Measurements from ENCODE around the gene DPP6.

The DPP6 gene

DNA sequence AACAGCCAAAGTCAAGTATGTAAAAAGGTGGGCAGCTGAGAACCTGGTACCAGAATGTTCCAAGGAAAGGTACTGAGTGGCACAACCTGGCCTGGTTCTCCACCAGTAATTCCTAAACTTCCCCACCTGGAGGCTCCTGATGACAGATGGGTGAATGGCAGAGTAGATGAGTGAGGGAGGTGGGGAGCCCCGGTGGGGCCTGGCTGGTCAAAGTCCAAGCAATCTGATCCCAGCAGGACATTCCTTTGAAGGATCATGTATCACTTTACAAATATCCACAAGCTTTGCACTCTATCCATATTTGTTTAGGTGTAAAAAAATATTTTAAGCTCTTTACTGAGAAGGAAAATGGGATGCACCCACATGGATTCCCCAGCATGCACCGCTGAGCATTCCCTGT is 250.2 kb downstream of the DPP6 start:
- no peaks in the 10 kb centered on the region for H3K4me1 ChIP-seq (ENCODE audit: control insufficient read depth, low read depth, low read length)
- H2BK120ac ChIP-seq (ENCODE audit: low read depth, low read length), result no peak overlapping the region
- H3K23ac ChIP-seq (ENCODE audit: low read length), result no peak overlapping the region
- H2BK5ac ChIP-seq (ENCODE audit: low read length), result no peak overlapping the region
- H3K36me3 ChIP-seq (ENCODE audit: control insufficient read depth, insufficient read depth, low read length), result no peaks in the 10 kb centered on the region
- H2BK15ac ChIP-seq (replicated peaks; ENCODE audit: low read depth), result no peak overlapping the region
- H3K4me2 ChIP-seq (ENCODE audit: low read length), result no peak overlapping the region
- no peak overlapping the region for H4K8ac ChIP-seq (ENCODE audit: low read depth, low read length)
- H4K5ac ChIP-seq (ENCODE audit: low read length), result no peak overlapping the region
- H2AK5ac ChIP-seq (ENCODE audit: low read length), result no peak overlapping the region
- H3K56ac ChIP-seq (ENCODE audit: low read length), result no peak overlapping the region
- H3K4ac ChIP-seq (ENCODE audit: low read depth, low read length), result no peak overlapping the region
- H3K27ac ChIP-seq (ENCODE audit: low read depth, low read length), result no peak overlapping the region
- no peak overlapping the region for H3K9ac ChIP-seq (ENCODE audit: low read length)
- no peaks in the 10 kb centered on the region for H3K79me1 ChIP-seq (ENCODE audit: low read length)
- no peaks in the 10 kb centered on the region for H3K27me3 ChIP-seq (ENCODE audit: insufficient read depth, low read length, poor library complexity)
- no peak for DNase-seq
- H3K4me3 ChIP-seq (ENCODE audit: low read length), result no peak overlapping the region
- no peaks in the 10 kb centered on the region for H3K79me2 ChIP-seq (ENCODE audit: control insufficient read depth, insufficient read depth, low read length)
- WGBS (ENCODE audit: extremely low coverage, insufficient coverage, low lambda C conversion rate), result no CpG with 5 or more reads among the region's 2 CpGs
- no peak overlapping the region for H3K18ac ChIP-seq (ENCODE audit: low read length)

DNA sequence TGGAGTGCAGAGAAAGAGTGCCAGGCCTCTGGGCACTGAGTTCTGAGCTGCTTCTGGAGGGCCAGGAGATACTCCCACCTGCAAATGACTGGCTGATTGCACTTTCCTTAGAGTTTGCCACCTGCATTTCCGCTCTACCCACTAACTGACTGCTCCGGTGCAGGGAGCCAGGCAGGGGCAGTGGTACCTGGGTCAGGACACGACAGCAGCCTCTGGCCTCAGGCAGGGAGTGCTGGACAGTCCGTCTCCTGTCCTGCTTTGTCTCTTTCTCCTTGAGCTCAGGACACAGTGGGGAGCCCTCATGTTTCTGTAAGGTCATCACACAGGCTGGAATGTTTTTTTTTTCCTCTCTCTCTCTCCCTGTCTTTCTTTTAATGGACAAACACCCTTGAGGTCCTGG is 252.0 kb downstream of the DPP6 start:
- Histone ChIP-seq H2BK15ac (replicated peaks; ENCODE audit: low read depth) (no peak overlapping the region), H3K23ac (ENCODE audit: low read length) (no peak overlapping the region), H3K4me2 (ENCODE audit: low read length) (no peak overlapping the region), H2BK5ac (ENCODE audit: low read length) (no peak overlapping the region), H3K36me3 (ENCODE audit: control insufficient read depth, insufficient read depth, low read length) (no peaks in the 10 kb centered on the region), H2BK120ac (ENCODE audit: low read depth, low read length) (no peak overlapping the region), H2AK5ac (ENCODE audit: low read length) (no peak overlapping the region), H3K27me3 (ENCODE audit: insufficient read depth, low read length, poor library complexity) (no peaks in the 10 kb centered on the region), H4K5ac (ENCODE audit: low read length) (no peak overlapping the region), H4K8ac (ENCODE audit: low read depth, low read length) (no peak overlapping the region), H3K56ac (ENCODE audit: low read length) (no peak overlapping the region), H3K4me3 (ENCODE audit: low read length) (no peak overlapping the region), H3K9ac (ENCODE audit: low read length) (no peak overlapping the region), H3K18ac (ENCODE audit: low read length) (no peak overlapping the region), H3K27ac (ENCODE audit: low read depth, low read length) (no peak overlapping the region), H3K79me2 (ENCODE audit: control insufficient read depth, insufficient read depth, low read length) (no peaks in the 10 kb centered on the region), H3K4me1 (ENCODE audit: control insufficient read depth, low read depth, low read length) (peaks cover 2% of the 10 kb centered on the region), H3K4ac (ENCODE audit: low read depth, low read length) (no peak overlapping the region), H3K79me1 (ENCODE audit: low read length) (no peaks in the 10 kb centered on the region)
- no peak for DNase-seq
- WGBS (ENCODE audit: extremely low coverage, insufficient coverage, low lambda C conversion rate), result no CpG with 5 or more reads among the region's 4 CpGs

DNA sequence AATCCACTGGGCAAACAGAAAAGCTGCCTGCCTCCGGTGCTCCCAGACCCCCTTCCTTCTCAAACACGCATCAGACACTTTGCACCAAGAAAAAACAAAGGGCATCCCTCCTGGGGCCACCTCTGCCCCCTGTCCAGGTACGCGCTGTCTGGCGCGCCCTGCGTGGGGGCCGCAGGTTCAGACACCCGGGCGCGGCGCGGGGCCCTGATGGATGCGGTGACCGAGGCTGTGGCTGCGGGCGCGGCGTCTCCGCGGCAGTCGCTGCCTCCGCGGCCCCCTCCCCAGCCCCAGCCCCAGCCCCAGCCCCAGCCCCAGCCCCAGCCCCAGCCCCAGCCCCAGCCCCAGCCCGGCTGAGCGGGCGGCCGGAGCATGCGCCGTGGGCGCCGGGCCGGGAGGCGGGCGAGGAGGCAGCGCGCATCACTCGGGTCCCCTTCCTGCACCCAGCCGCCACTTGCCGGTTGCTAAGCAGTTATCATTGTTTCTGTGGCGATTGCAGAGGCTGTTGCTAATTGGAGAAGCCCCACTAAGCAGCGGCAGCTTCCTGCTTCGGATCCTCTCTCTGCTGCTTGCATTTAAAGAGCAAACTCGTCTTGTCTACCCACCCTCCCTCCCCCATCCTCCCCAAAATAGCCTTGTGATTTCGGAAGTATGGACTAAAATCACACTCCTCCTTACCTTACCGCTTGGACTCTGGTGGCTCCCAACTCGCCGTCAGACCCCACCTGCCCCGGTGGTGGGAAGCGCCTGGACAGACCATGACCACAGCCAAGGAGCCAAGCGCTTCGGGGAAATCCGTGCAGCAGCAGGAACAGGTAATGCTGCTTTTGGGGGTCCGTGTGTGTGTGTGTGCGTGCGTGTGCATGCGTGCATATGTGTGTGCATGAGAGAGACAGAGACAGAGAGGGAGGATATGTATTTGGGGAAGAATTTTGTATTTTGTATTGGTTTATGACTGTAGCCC is 252.8 kb downstream of the DPP6 start:
- Histone ChIP-seq H3K79me1 (ENCODE audit: low read length) (no peaks in the 10 kb centered on the region), H3K18ac (ENCODE audit: low read length) (no peak overlapping the region), H3K4ac (ENCODE audit: low read depth, low read length) (no peak overlapping the region), H2BK15ac (replicated peaks; ENCODE audit: low read depth) (no peak overlapping the region), H3K4me2 (ENCODE audit: low read length) (no peak overlapping the region), H3K4me3 (ENCODE audit: low read length) (no peak overlapping the region), H3K79me2 (ENCODE audit: control insufficient read depth, insufficient read depth, low read length) (no peaks in the 10 kb centered on the region), H3K56ac (ENCODE audit: low read length) (peak overlapping the region; percentile 5), H3K23ac (ENCODE audit: low read length) (no peak overlapping the region), H2BK120ac (ENCODE audit: low read depth, low read length) (no peak overlapping the region), H3K27ac (ENCODE audit: low read depth, low read length) (no peak overlapping the region), H3K36me3 (ENCODE audit: control insufficient read depth, insufficient read depth, low read length) (no peaks in the 10 kb centered on the region), H4K5ac (ENCODE audit: low read length) (no peak overlapping the region), H3K27me3 (ENCODE audit: insufficient read depth, low read length, poor library complexity) (no peaks in the 10 kb centered on the region), H3K4me1 (ENCODE audit: control insufficient read depth, low read depth, low read length) (peaks cover 2% of the 10 kb centered on the region), H2AK5ac (ENCODE audit: low read length) (no peak overlapping the region), H4K8ac (ENCODE audit: low read depth, low read length) (no peak overlapping the region), H2BK5ac (ENCODE audit: low read length) (no peak overlapping the region), H3K9ac (ENCODE audit: low read length) (no peak overlapping the region)
- WGBS (ENCODE audit: extremely low coverage, insufficient coverage, low lambda C conversion rate), result no CpG with 5 or more reads among the region's 57 CpGs
- peak; percentile 88 for DNase-seq

DNA sequence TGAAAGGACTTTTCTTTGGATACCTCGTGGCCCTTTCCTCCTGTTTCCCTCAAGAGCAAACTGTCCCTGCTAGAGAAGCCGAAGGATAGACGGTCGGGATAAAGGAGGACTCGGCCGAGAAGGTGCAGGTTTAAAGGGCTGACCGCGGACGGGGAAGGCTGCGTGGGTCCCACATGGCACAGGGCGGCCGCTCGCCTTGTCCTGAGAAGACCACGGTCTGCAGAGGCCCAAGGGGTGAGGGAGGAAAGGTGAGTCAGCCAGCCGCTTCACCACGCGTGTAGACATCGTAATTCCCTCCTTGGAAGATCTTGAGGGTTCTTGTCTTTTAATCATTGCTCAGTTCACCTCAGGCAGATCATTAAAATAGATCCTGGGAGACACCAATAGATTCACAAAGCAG is 253.8 kb downstream of the DPP6 start:
- Histone ChIP-seq H3K27me3 (ENCODE audit: insufficient read depth, low read length, poor library complexity) (no peaks in the 10 kb centered on the region), H3K79me2 (ENCODE audit: control insufficient read depth, insufficient read depth, low read length) (no peaks in the 10 kb centered on the region), H3K79me1 (ENCODE audit: low read length) (no peaks in the 10 kb centered on the region), H3K27ac (ENCODE audit: low read depth, low read length) (no peak overlapping the region), H3K9ac (ENCODE audit: low read length) (no peak overlapping the region), H4K8ac (ENCODE audit: low read depth, low read length) (no peak overlapping the region), H2AK5ac (ENCODE audit: low read length) (no peak overlapping the region), H2BK120ac (ENCODE audit: low read depth, low read length) (no peak overlapping the region), H3K18ac (ENCODE audit: low read length) (no peak overlapping the region), H3K4me2 (ENCODE audit: low read length) (no peak overlapping the region), H4K5ac (ENCODE audit: low read length) (no peak overlapping the region), H2BK15ac (replicated peaks; ENCODE audit: low read depth) (no peak overlapping the region), H3K23ac (ENCODE audit: low read length) (no peak overlapping the region), H3K4me3 (ENCODE audit: low read length) (no peak overlapping the region), H3K4ac (ENCODE audit: low read depth, low read length) (no peak overlapping the region), H3K4me1 (ENCODE audit: control insufficient read depth, low read depth, low read length) (peaks cover 2% of the 10 kb centered on the region), H3K36me3 (ENCODE audit: control insufficient read depth, insufficient read depth, low read length) (no peaks in the 10 kb centered on the region), H3K56ac (ENCODE audit: low read length) (no peak overlapping the region), H2BK5ac (ENCODE audit: low read length) (no peak overlapping the region)
- DNase-seq, result no peak
- WGBS (ENCODE audit: extremely low coverage, insufficient coverage, low lambda C conversion rate), result no CpG with 5 or more reads among the region's 18 CpGs

DNA sequence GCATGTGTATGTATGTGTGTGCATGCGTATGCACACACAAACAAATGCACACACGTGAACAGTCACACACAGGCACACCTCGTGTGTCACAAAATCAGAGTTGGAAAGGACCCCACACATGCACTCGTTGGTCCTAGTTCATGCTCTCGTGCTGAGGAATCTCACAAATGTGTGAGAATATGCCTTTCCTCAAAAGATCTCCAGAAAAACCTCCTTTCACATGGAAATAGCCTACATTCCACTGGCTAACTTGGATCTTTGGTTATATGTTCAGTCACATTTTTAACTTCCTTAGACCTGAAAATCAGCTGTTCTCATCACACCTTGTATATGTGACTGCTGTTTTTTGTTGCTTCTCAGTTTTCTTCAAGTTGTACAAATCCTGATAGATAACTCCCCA is 256.7 kb downstream of the DPP6 start:
- H3K4me3 ChIP-seq (ENCODE audit: low read length), result no peak overlapping the region
- H3K4me2 ChIP-seq (ENCODE audit: low read length), result no peak overlapping the region
- no peak overlapping the region for H3K4ac ChIP-seq (ENCODE audit: low read depth, low read length)
- no peaks in the 10 kb centered on the region for H3K79me2 ChIP-seq (ENCODE audit: control insufficient read depth, insufficient read depth, low read length)
- no peak overlapping the region for H2BK5ac ChIP-seq (ENCODE audit: low read length)
- peak; percentile 49 for DNase-seq
- no peak overlapping the region for H3K56ac ChIP-seq (ENCODE audit: low read length)
- no peak overlapping the region for H3K18ac ChIP-seq (ENCODE audit: low read length)
- H2BK120ac ChIP-seq (ENCODE audit: low read depth, low read length), result no peak overlapping the region
- H4K5ac ChIP-seq (ENCODE audit: low read length), result no peak overlapping the region
- H3K23ac ChIP-seq (ENCODE audit: low read length), result no peak overlapping the region
- H3K4me1 ChIP-seq (ENCODE audit: control insufficient read depth, low read depth, low read length), result peaks cover 2% of the 10 kb centered on the region
- no peaks in the 10 kb centered on the region for H3K36me3 ChIP-seq (ENCODE audit: control insufficient read depth, insufficient read depth, low read length)
- H3K27me3 ChIP-seq (ENCODE audit: insufficient read depth, low read length, poor library complexity), result no peaks in the 10 kb centered on the region
- H2BK15ac ChIP-seq (replicated peaks; ENCODE audit: low read depth), result no peak overlapping the region
- no peak overlapping the region for H4K8ac ChIP-seq (ENCODE audit: low read depth, low read length)
- H2AK5ac ChIP-seq (ENCODE audit: low read length), result no peak overlapping the region
- no peaks in the 10 kb centered on the region for H3K79me1 ChIP-seq (ENCODE audit: low read length)
- H3K27ac ChIP-seq (ENCODE audit: low read depth, low read length), result no peak overlapping the region
- WGBS (ENCODE audit: extremely low coverage, insufficient coverage, low lambda C conversion rate), result no CpG with 5 or more reads among the region's 5 CpGs
- no peak overlapping the region for H3K9ac ChIP-seq (ENCODE audit: low read length)

DNA sequence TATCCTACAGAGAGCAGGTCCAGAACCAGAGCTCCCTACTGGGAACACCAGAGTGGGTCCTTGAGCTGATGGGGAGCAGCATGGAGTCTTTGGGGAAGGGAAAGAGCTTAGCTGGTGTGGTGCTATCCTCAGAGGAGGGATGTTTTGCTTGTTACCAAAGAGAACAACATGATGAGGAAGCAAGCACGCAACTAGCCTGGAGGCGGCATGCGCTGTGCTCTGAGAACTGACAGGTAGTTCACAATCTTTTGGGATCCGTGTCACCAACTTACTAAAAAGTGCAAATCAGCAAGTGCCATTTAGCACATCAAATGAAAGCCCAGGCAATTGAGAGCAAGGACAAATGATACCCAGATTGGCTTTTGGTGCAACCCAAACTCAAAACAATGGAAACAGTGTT is 257.9 kb downstream of the DPP6 start:
- Histone ChIP-seq H3K27ac (ENCODE audit: low read depth, low read length) (no peak overlapping the region), H3K56ac (ENCODE audit: low read length) (no peak overlapping the region), H2BK5ac (ENCODE audit: low read length) (no peak overlapping the region), H3K23ac (ENCODE audit: low read length) (no peak overlapping the region), H3K4me3 (ENCODE audit: low read length) (no peak overlapping the region), H3K4me1 (ENCODE audit: control insufficient read depth, low read depth, low read length) (peaks cover 2% of the 10 kb centered on the region), H3K4me2 (ENCODE audit: low read length) (no peak overlapping the region), H3K18ac (ENCODE audit: low read length) (no peak overlapping the region), H4K5ac (ENCODE audit: low read length) (no peak overlapping the region), H3K79me2 (ENCODE audit: control insufficient read depth, insufficient read depth, low read length) (no peaks in the 10 kb centered on the region), H3K9ac (ENCODE audit: low read length) (no peak overlapping the region), H2AK5ac (ENCODE audit: low read length) (no peak overlapping the region), H2BK120ac (ENCODE audit: low read depth, low read length) (no peak overlapping the region), H3K36me3 (ENCODE audit: control insufficient read depth, insufficient read depth, low read length) (no peaks in the 10 kb centered on the region), H3K27me3 (ENCODE audit: insufficient read depth, low read length, poor library complexity) (no peaks in the 10 kb centered on the region), H2BK15ac (replicated peaks; ENCODE audit: low read depth) (no peak overlapping the region), H3K4ac (ENCODE audit: low read depth, low read length) (no peak overlapping the region), H3K79me1 (ENCODE audit: low read length) (no peaks in the 10 kb centered on the region), H4K8ac (ENCODE audit: low read depth, low read length) (no peak overlapping the region)
- WGBS (ENCODE audit: extremely low coverage, insufficient coverage, low lambda C conversion rate), result no CpG with 5 or more reads among the region's 4 CpGs
- no peak for DNase-seq
